Colonic mucosa (tissue), 4 donors: ENCODE results near the gene SERP2. TPM values are rescaled to one million over a fixed set of nuclear protein-coding genes. Genes with fewer than 3 reads are reported as not detected.

Experiments used
- DNase-seq: peaks from one replicate; pipeline ENCODE4 v3.0.0-alpha.2; 2020
- H3K27ac ChIP-seq: fragments of 200-600 bp; one replicate; pipeline ENCODE4 v1.8.0; 2021
- H3K27me3 ChIP-seq: fragments of 200-600 bp; one replicate; pipeline ENCODE4 v1.8.0; 2021
- H3K36me3 ChIP-seq: fragments of 200-600 bp; one replicate; pipeline ENCODE4 v1.8.0; 2021
- H3K4me1 ChIP-seq: fragments of 200-600 bp; one replicate; pipeline ENCODE4 v1.8.0; 2021; ENCODE audit warnings: mild to moderate bottlenecking
- H3K4me3 ChIP-seq: fragments of 200-600 bp; one replicate; pipeline ENCODE4 v1.8.0; 2021
- H3K9ac ChIP-seq, 2 donors: one replicate each; pipeline ENCODE4 v1.7.0; 2013; ENCODE audit warnings: control low read depth in 2 of 2, low read depth in 2 of 2, low read length in 2 of 2
- H3K9me3 ChIP-seq: fragments of 200-600 bp; one replicate; pipeline ENCODE4 v1.8.0; 2021
- intact Hi-C: fragments of 100-400 bp; cut with DNase I; formaldehyde crosslinking; loops from one replicate; pipeline ENCODE4 v1.14.1; 2022
- total RNA-seq, 2 donors: library from RNA; stranded (reverse); fragmentation: NEBNext Ultra II Directional in 1 of 2; extraction: Animal tissue kit (Norgen Biotek cat#: 25700) in 1 of 2; gene quantifications; one replicate each; pipeline ENCODE4 v1.2.1, GENCODE V29; 2021
- TF ChIP-seq, protein P1 (sequence below): fragments of 200-600 bp; IDR thresholded peaks from one replicate; pipeline ENCODE4 v1.8.0; 2022; ENCODE audit warnings: antibody characterized with exemption, mild to moderate bottlenecking
- donor health status: healthy.
- donor health status: DM: no; HTN: no; CAD: no.
- donor health status: DM: no; HTN: no; CAD: no.

SERP2 gene
- total RNA-seq, 2 donors from 2014 or later, result 1.6 to 2.7 TPM

- H3K9me3 ChIP-seq, result no peaks in the 10 kb centered on the region
- H3K4me3 ChIP-seq, result no peak overlapping the region
- no peaks in the 10 kb centered on the region for H3K36me3 ChIP-seq
- H3K4me1 ChIP-seq, result no peaks in the 10 kb centered on the region
- H3K27me3 ChIP-seq, result no peaks in the 10 kb centered on the region
- intact Hi-C loops, result no loop called here
- TF ChIP-seq, protein P1, sequence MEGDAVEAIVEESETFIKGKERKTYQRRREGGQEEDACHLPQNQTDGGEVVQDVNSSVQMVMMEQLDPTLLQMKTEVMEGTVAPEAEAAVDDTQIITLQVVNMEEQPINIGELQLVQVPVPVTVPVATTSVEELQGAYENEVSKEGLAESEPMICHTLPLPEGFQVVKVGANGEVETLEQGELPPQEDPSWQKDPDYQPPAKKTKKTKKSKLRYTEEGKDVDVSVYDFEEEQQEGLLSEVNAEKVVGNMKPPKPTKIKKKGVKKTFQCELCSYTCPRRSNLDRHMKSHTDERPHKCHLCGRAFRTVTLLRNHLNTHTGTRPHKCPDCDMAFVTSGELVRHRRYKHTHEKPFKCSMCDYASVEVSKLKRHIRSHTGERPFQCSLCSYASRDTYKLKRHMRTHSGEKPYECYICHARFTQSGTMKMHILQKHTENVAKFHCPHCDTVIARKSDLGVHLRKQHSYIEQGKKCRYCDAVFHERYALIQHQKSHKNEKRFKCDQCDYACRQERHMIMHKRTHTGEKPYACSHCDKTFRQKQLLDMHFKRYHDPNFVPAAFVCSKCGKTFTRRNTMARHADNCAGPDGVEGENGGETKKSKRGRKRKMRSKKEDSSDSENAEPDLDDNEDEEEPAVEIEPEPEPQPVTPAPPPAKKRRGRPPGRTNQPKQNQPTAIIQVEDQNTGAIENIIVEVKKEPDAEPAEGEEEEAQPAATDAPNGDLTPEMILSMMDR, result no peak
- peak; percentile 1 for DNase-seq
- no peak overlapping the region for H3K9ac ChIP-seq
- H3K27ac ChIP-seq, result no peak overlapping the region
Measured at GRCh38 chr13:44420376-44421220, 47.0 kb downstream of the SERP2 start.

DNA sequence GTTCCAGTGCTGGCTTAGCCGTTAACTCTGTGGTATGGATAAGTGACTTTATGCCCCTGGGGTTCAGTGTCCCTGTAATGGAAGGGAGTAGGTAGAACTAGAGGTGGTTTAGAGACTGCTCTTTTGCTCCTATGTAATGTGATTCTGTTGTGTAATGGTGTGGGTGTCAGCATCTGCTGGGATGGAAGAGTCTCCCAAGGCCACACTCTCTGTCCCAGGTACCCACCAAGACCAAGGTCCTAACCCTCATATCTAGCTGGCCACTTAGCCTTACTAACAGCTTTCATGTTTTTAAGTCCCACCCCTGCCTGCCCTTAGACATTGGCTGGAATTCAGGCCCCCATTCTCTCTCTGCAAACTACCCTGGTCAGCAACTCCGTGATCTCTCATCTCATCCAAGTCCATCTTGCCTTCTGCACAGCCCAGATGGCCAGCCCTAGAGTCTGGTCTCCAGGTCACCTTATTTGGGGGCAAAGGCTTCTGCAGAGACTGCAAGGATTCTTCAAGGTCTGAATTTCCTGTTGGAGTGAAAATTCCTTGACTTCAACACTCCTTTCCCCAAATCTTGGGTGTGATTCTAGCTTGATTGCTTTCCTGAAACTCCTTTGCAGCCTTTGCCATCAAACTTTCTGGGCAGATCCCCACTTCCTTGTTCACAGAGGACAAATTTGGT lies 48.4 kb downstream of the SERP2 start:
- intact Hi-C loops, result no loop called here
- Histone ChIP-seq H3K4me3 (no peak overlapping the region), H3K4me1 (no peaks in the 10 kb centered on the region), H3K27me3 (no peaks in the 10 kb centered on the region), H3K9me3 (no peaks in the 10 kb centered on the region), H3K36me3 (no peaks in the 10 kb centered on the region), H3K27ac (no peak overlapping the region), H3K9ac (no peak overlapping the region)
- no peak for DNase-seq
- TF ChIP-seq, protein P1, result no peak

GRCh38 chr13:44422755-44423643 lies 49.4 kb downstream of the SERP2 start:
- H3K27ac ChIP-seq, result no peak overlapping the region
- DNase-seq, result no peak
- H3K4me1 ChIP-seq, result no peaks in the 10 kb centered on the region
- no peaks in the 10 kb centered on the region for H3K36me3 ChIP-seq
- TF ChIP-seq, protein P1, result no peak
- no peaks in the 10 kb centered on the region for H3K27me3 ChIP-seq
- intact Hi-C loops, result no loop called here
- no peak overlapping the region for H3K4me3 ChIP-seq
- H3K9ac ChIP-seq, result no peak overlapping the region
- H3K9me3 ChIP-seq, result no peaks in the 10 kb centered on the region

GRCh38 chr13:44423824-44424223 lies 50.2 kb downstream of the SERP2 start:
- DNase-seq, result no peak
- Histone ChIP-seq H3K27ac (no peak overlapping the region), H3K9ac (no peak overlapping the region), H3K4me1 (no peaks in the 10 kb centered on the region), H3K4me3 (no peak overlapping the region), H3K9me3 (no peaks in the 10 kb centered on the region), H3K27me3 (no peaks in the 10 kb centered on the region), H3K36me3 (no peaks in the 10 kb centered on the region)
- intact Hi-C loops, result no loop called here
- TF ChIP-seq, protein P1, result no peak
